ENCODE results near the gene IQSEC3.

Gene IQSEC3

DNA sequence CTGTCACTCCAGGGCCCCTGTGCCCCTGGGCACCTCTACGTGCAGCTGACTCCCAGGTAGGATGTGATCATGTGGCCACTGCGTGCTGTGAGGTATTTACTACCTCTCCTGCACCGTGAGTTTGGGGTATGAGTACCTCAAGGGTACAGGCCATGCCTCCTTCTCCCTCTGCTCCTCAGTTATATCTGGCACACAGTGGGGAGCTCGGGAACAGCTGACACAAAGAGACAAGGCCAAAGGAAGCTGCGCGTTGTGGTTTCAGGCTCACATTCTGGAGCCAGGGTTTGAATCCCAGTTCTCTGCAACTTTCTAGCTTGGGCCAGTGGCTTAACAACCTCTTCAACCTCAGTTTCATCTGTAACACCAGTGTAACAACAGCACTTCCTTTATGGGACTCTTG, 155.2 kb downstream of the IQSEC3 start:
- Histone ChIP-seq H4K20me1 (no peaks in the 10 kb centered on the region), H3K4me3 (no peak overlapping the region), H3K9me3 (no peaks in the 10 kb centered on the region), H3K27me3 (no peaks in the 10 kb centered on the region), H3K36me3 (no peaks in the 10 kb centered on the region), H3K9ac (no peak overlapping the region), H3K27ac (no peak overlapping the region), H3K4me2 (no peak overlapping the region), H3K4me1 (0 out of 2 replicates have a peak, but pooled peaks cover 10% of the 10 kb centered on the region)
- TF ChIP-seq Cebpa-rat (IDR thresholded peaks at IDR 0.05): no peak

DNA sequence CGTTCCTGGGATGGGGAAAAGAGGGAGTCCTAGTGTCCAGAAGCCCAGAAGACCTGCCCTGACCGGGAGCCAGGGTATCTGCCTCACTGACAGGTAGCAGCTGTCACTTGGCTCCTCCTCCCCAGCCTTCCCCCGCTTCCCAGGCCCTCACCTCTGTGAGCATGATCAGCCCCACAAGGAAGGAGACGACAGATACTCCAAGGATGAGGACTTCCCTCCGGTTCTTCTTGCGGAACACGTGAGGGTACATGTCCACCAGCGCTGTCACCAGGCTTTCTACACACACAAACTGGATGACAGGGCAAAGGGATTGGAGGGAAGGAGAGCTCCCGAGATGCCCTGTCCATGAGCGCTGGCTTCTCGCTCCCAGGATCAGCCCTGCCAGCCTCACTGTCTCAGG, 157.3 kb downstream of the IQSEC3 start:
- Histone ChIP-seq H3K36me3 (no peaks in the 10 kb centered on the region), H3K27me3 (no peaks in the 10 kb centered on the region), H3K27ac (no peak overlapping the region), H3K9me3 (no peaks in the 10 kb centered on the region), H3K4me3 (no peak overlapping the region), H3K4me2 (no peak overlapping the region), H3K4me1 (0 out of 2 replicates have a peak, but pooled peaks cover 10% of the 10 kb centered on the region), H4K20me1 (no peaks in the 10 kb centered on the region), H3K9ac (no peak overlapping the region)
- no peak for TF ChIP-seq Cebpa-rat (IDR thresholded peaks at IDR 0.05)

DNA sequence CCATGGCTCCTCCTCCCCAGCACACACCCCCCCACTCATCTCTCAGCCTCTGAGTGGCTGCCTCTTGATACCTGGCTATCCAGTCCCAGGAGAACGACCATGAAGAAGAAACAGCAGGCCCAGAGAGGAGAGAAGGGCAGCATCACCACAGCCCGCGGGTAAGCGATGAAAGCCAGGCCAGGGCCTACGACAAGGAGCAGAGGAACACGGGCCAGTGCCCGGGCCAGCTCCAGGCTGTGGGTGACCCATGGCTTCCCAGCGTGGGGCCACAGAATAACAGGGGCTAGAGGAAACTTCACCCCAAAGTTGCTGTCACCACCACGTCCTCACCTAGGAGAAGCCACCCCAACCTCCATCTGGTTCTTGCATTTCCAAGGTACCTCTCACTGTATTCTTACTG, 157.8 kb downstream of the IQSEC3 start:
- TF ChIP-seq Cebpa-rat (IDR thresholded peaks at IDR 0.05): no peak
- Histone ChIP-seq H4K20me1 (no peaks in the 10 kb centered on the region), H3K27me3 (no peaks in the 10 kb centered on the region)

DNA sequence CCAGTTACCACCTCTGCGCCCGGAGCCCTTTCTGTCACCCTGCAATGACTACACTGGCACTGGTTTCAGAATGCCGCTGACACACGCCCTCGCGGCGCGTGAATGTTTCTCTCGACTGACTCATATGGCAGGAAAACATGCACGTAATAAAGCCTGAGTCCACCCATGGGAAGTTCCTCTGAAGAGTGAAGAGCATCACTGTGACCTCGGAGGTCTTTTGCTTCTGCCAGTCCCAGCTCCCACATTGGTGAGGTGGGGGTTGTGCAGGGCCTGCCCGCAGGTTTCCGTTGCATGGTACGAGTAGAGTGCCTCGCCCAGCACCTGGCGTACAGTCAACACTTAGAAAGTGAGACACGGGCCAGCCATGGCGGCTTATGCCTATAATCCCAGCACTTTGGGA, 158.4 kb downstream of the IQSEC3 start:
- Histone ChIP-seq H4K20me1 (no peaks in the 10 kb centered on the region), H3K27me3 (no peaks in the 10 kb centered on the region), H3K4me3 (no peak overlapping the region), H3K36me3 (no peaks in the 10 kb centered on the region), H3K4me2 (no peak overlapping the region), H3K27ac (no peak overlapping the region), H3K9me3 (no peaks in the 10 kb centered on the region), H3K9ac (no peak overlapping the region), H3K4me1 (0 out of 2 replicates have a peak, but pooled peaks cover 3% of the 10 kb centered on the region)
- no peak for TF ChIP-seq Cebpa-rat (IDR thresholded peaks at IDR 0.05)

More for the DNA sequence above, 157.8 kb downstream of the IQSEC3 start:
- Histone ChIP-seq H3K27ac (no peak overlapping the region), H3K9me3 (no peaks in the 10 kb centered on the region), H3K4me1 (0 out of 2 replicates have a peak, but pooled peaks cover 10% of the 10 kb centered on the region), H3K36me3 (no peaks in the 10 kb centered on the region), H3K9ac (no peak overlapping the region), H3K4me2 (no peak overlapping the region), H3K4me3 (no peak overlapping the region)

DNA sequence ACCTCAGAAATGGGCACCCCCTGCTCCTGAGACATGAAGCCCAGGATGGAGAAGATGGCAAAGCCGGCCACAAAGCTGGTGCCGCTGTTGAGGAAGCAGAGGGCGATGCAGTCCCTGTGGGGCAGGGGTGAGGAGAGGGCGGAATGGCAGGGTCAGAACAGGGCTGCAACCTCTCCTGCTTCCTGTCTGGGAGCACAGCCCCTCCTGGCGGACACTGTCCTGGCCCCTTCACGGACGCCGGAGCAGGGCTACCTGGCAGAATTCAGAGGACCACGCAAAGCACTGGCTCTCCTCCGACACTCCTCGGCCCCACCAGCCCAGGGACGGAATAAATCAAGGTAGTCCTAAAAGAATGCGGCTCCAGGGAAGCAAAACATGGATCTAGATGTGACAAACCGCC, 159.8 kb downstream of the IQSEC3 start:
- H3K4me1 ChIP-seq: no peaks in the 10 kb centered on the region
- TF ChIP-seq Cebpa-rat (IDR thresholded peaks at IDR 0.05): no peak
- no peak overlapping the region for H3K27ac ChIP-seq
- no peaks in the 10 kb centered on the region for H3K27me3 ChIP-seq
- H3K36me3 ChIP-seq: no peaks in the 10 kb centered on the region
- no peak overlapping the region for H3K4me2 ChIP-seq
- H4K20me1 ChIP-seq: no peaks in the 10 kb centered on the region
- no peaks in the 10 kb centered on the region for H3K9me3 ChIP-seq
- H3K4me3 ChIP-seq: no peak overlapping the region
- no peak overlapping the region for H3K9ac ChIP-seq

DNA sequence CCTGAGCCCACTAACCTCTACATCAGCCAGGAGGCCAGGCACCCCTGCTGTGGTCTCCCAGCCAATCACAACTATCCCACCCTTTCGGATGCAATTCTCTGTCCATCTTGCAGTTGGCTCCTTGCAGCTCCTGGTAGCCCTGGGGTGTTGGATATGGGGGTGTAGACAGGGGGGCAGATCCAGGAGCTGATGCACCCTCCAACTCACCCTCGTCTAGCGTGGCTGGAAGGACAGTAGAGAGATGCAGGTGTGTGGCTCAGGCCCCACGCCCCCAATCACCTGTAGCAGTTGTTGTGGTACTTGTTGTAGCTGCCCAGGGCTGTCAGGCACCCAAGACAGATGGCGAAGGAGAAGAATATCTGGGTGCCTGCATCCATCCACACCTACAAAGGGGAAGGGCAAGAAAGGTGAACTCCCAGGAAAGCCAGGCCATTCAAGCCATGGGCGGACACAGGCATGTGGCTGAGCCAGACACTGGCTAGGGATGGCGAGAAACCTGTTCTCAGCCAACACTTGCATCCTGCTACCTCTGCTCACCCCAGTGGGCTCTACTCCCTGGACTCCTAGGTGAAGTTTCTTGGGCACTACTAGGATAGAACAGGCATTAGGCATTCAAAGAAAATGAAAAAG, 160.8 kb downstream of the IQSEC3 start:
- H3K9me3 ChIP-seq: no peaks in the 10 kb centered on the region
- H3K27me3 ChIP-seq: no peaks in the 10 kb centered on the region
- H3K9ac ChIP-seq: no peak overlapping the region

More for the DNA sequence above, 160.8 kb downstream of the IQSEC3 start:
- Histone ChIP-seq H3K4me3 (no peak overlapping the region), H3K27ac (no peak overlapping the region), H4K20me1 (no peaks in the 10 kb centered on the region), H3K4me1 (peaks cover 1% of the 10 kb centered on the region), H3K4me2 (no peak overlapping the region), H3K36me3 (no peaks in the 10 kb centered on the region)
- no peak for TF ChIP-seq Cebpa-rat (IDR thresholded peaks at IDR 0.05)

Measured in BLaER1 (cell line).